BE2C (cell line): Measurements from ENCODE around the gene ENTPD6.
"Not testable (repeated sequence)": the region's sequence is repeated elsewhere in the genome, so short reads cannot be mapped to it uniquely, and the experiment has no call there.

Source experiments
- DNase-seq: peaks from one replicate; pipeline ENCODE4 v3.0.0-alpha.2; 2020
- H3K27me3 ChIP-seq: fragments of 250-450 bp; sonication (Bioruptor Pico); 2 replicates; pipeline ENCODE4 v1.5.1; 2020; ENCODE audit warnings: mild to moderate bottlenecking
- H3K36me3 ChIP-seq: fragments of 250-450 bp; sonication (Bioruptor Pico); 2 replicates; pipeline ENCODE4 v1.5.1; 2020; ENCODE audit warnings: mild to moderate bottlenecking
- H3K4me1 ChIP-seq: fragments of 250-450 bp; sonication (Bioruptor Pico); 2 replicates; pipeline ENCODE4 v1.5.1; 2020
- H3K4me3 ChIP-seq: 2 replicates; pipeline ENCODE4 v1.5.1; 2011; ENCODE audit warnings: low read depth, low read length
- H3K9me3 ChIP-seq: fragments of 250-450 bp; sonication (Bioruptor Pico); 2 replicates; pipeline ENCODE4 v1.5.1; 2020
- TF ChIP-seq, protein P1 (sequence below): IDR thresholded peaks from 2 replicates; pipeline ENCODE4 v1.5.1; 2012; ENCODE audit warnings: mild to moderate bottlenecking, low read depth, low read length

ENTPD6 gene

DNA sequence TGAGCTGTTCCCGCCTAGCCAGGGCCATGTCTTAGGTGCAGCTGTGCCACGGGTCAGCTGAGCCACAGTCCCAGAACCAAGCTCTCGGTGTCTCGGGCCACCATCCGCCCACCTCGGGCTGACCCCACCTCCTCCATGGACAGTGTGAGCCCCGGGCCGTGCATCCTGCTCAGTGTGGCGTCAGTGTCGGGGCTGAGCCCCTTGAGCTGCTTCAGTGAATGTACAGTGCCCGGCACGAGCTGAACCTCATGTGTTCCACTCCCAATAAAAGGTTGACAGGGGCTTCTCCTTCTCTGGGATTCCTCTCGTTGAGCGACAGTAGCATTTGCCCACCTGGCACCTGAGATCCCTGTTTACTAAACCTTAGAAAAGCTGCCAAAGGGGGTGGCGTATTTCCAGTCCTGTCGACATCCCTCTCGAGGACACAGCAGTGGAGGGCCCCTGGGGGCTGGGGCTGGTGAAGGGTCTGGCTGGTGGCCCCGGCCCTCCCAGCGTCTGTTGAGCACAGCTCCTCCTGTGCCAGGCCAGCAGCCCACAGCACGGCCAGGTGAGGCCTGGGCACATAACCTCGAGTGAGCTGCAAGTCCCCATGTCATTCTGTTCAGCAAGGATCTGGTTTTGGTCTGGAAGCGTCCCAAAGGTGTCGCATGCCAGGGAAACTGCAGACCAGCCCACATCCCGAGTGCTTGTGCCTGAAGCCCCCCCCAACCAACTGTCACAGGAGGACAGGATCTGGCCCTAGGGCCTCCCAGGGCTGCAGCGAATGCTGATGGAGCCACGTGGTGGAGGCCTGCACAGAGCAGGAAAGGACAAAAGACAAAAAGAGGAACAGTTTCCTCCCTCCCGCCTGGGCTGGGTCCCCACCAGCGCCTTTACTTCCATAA is 31.2 kb downstream of the ENTPD6 start:
- peak; percentile 54 for DNase-seq
- H3K27me3 ChIP-seq = no peaks in the 10 kb centered on the region
- H3K36me3 ChIP-seq = no peaks in the 10 kb centered on the region
- no peak overlapping the region for H3K4me3 ChIP-seq
- peaks cover 13% of the 10 kb centered on the region for H3K4me1 ChIP-seq
- H3K9me3 ChIP-seq = no peaks in the 10 kb centered on the region
- TF ChIP-seq, protein P1, sequence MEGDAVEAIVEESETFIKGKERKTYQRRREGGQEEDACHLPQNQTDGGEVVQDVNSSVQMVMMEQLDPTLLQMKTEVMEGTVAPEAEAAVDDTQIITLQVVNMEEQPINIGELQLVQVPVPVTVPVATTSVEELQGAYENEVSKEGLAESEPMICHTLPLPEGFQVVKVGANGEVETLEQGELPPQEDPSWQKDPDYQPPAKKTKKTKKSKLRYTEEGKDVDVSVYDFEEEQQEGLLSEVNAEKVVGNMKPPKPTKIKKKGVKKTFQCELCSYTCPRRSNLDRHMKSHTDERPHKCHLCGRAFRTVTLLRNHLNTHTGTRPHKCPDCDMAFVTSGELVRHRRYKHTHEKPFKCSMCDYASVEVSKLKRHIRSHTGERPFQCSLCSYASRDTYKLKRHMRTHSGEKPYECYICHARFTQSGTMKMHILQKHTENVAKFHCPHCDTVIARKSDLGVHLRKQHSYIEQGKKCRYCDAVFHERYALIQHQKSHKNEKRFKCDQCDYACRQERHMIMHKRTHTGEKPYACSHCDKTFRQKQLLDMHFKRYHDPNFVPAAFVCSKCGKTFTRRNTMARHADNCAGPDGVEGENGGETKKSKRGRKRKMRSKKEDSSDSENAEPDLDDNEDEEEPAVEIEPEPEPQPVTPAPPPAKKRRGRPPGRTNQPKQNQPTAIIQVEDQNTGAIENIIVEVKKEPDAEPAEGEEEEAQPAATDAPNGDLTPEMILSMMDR = no peak

DNA sequence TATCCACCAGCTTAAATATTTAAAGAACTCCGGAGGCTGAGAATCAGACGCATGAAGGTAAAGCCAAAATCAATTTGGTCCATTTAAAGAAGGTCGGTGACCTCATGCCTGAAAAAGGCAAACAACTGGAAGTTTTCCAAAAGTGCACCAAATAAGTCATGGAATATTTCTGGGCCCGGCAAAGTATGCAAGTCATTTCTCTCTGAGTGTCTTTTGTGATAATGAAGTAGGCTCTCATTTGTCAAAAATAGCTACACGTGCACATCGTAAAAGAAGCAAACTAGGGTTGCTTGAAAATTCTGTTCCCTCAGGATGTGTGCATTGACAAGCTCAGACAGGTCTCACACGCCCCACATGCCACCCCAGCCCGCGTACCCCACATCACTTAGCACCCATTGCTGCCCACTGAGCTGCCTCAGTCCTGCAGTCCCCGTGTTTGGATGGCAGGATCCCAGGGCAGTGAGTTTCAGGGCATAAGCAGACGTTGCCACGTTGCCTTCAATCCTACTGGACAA is 31.9 kb downstream of the ENTPD6 start:
- no peaks in the 10 kb centered on the region for H3K9me3 ChIP-seq
- no peak for DNase-seq
- TF ChIP-seq, protein P1 = no peak
- H3K4me1 ChIP-seq = peaks cover 13% of the 10 kb centered on the region
- H3K27me3 ChIP-seq = no peaks in the 10 kb centered on the region
- H3K4me3 ChIP-seq = no peak overlapping the region
- no peaks in the 10 kb centered on the region for H3K36me3 ChIP-seq

DNA sequence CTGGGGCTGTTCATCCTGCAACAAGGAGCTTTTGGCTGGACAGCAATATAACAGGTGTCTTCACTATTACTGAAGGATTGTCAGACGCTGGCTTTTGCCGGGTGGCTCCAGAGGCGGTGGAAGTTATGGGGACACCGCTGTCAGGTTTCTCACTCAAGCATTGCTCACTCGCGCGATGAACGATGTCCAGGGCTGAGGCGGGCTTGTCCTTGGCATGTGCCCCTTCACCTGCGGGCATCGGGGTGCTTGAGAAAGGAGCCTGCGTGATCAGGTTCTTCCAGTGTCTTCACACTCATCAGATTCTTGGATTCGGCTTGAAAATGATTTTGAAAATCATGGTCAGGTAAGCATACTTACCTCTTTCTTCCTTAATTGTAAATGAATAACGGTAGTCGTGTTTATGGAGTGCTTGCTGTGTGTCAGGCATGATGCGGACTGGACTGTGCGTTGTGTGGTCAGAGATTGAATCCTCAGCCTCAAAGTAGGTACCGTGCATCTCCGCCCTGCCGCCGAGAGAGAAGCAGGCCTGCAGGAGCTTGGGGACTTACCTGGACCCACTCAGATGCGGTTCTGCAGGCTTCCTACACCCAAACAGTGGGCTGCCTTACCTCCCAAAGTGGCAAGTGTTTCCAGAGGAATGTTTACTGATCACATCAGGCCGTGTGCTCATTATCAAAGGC is 34.1 kb downstream of the ENTPD6 start:
- TF ChIP-seq, protein P1 = no peak
- H3K4me1 ChIP-seq = peaks cover 9% of the 10 kb centered on the region

DNA sequence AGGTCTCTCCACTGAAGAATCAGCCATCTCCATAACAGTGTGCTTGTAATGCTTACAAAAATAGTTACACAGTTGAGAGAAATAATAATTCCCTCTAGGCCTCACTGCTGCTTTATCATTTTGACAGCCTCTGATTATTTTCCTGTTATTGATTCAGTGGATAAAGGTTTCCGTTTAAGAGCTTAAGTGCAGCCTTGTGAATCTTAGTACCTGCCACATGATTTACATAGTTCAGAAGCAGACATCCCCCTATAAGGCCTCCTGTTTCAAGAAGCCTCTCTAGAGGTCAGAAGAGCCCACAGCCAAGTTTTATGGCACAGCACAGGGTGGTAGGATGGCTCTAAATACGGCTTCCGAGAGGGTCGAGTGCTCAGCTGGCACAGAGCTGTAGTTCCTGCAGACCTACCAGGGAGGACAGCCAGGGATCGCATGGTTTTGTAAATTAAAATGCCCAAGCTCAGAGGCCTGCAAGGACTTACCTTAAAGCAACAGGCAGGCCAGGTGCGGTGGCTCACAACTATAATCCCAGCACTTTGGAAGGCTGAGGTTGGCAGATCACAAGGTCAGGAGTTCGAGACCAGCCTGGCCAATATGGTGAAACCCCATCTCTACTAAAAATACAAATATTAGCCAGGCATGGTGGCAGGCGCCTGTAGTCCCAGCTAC is 34.8 kb downstream of the ENTPD6 start:
- DNase-seq = no peak
- Histone ChIP-seq H3K27me3 (no peaks in the 10 kb centered on the region), H3K4me3 (no peak overlapping the region), H3K36me3 (no peaks in the 10 kb centered on the region), H3K4me1 (peaks cover 9% of the 10 kb centered on the region), H3K9me3 (no peaks in the 10 kb centered on the region)
- TF ChIP-seq, protein P1 = no peak

More for the DNA sequence above, 34.1 kb downstream of the ENTPD6 start:
- Histone ChIP-seq H3K9me3 (no peaks in the 10 kb centered on the region), H3K4me3 (no peak overlapping the region), H3K27me3 (no peaks in the 10 kb centered on the region), H3K36me3 (no peaks in the 10 kb centered on the region)
- DNase-seq = no peak

DNA sequence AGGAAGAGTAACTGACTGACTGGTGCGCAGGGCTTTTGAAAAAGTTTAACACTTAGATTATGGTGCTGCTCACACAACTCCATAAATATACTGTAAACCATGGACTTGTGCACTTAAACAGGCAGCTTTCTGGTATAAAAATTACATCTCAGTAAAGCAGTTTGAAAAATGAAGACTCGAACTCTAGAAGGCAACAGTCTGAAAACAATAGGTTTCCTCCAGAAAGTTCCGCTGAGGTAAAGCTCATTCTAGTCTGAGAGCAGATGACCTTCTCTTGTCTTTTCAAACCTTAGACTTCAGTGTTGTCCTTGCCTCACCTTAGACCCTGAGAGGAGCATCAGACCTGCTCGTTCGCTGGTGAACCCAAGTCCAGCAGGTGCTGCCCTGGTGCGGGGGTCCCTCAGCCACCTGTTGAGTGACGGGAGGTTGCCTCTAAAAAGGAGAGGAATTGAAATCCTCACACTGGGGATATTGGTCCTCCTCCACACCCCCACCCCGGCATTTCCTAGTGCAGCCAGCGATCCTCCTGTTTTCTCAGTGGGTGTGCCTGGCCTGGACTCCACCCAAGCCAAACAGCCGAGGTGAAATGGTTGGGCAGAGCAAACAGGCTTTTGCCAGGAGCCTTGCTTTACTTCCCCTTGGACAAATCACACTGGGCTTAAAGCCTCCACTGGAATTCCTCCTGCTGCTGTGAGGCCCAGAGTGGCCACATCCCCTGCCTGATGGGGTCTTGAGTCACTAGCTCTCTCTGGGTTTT is 37.7 kb downstream of the ENTPD6 start:
- Histone ChIP-seq H3K9me3 (no peaks in the 10 kb centered on the region), H3K27me3 (no peaks in the 10 kb centered on the region), H3K4me3 (no peak overlapping the region), H3K36me3 (no peaks in the 10 kb centered on the region), H3K4me1 (peaks cover 5% of the 10 kb centered on the region)
- DNase-seq = no peak
- TF ChIP-seq, protein P1 = no peak

DNA sequence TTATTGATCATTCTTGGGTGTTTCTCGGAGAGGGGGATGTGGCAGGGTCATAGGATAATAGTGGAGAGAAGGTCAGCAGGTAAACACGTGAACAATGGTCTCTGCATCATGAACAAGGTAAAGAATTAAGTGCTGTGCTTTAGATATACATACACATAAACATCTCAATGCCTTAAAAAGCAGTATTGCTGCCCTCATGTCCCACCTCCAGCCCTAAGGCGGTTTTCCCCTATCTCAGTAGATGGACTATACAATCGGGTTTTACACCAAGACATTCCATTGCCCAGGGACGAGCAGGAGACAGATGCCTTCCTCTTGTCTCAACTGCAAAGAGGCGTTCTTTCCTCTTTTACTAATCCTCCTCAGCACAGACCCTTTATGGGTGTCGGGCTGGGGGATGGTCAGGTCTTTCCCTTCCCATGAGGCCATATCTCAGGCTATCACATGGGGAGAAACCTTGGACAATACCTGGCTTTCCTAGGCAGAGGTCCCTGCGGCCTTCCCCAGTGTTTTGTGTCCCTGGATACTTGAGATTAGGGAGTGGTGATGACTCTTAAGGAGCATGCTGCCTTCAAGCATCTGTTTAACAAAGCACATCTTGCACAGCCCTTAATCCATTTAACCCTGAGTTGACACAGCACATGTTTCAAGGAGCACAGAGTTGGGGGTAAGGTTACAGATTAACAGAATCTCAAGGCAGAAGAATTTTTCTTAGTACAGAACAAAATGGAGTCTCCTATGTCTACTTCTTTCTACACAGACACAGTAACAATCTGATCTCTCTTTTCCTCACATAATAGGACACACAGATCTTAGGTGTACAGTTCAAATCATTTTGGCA is 38.7 kb downstream of the ENTPD6 start:
- H3K27me3 ChIP-seq, H3K4me1 ChIP-seq, H3K4me3 ChIP-seq, H3K9me3 ChIP-seq, H3K36me3 ChIP-seq, DNase-seq: not testable (repeated sequence)
